Smooth muscle cell (in vitro differentiated cells): ENCODE measurements around the gene ASIC4. TPM values are rescaled to one million over a fixed set of nuclear protein-coding genes. Genes with fewer than 3 reads are reported as not detected.

Experiments
- DNase-seq: peaks from one replicate; lab custom pipeline; 2025; ENCODE audit not compliant: unreplicated experiment; lab: John Stamatoyannopoulos, UW
- H2AFZ ChIP-seq: fragments of 200-600 bp; sonication (generic); 2 replicates; pipeline ENCODE4 v1.6.0; 2016; ENCODE audit warnings: antibody characterized with exemption, low read depth, mild to moderate bottlenecking
- H3F3A ChIP-seq: fragments of 200-600 bp; sonication (generic); 2 replicates; pipeline ENCODE4 v1.6.0; 2017; ENCODE audit warnings: antibody characterized with exemption, low read depth
- H3K27ac ChIP-seq: fragments of 200-600 bp; sonication (generic); 2 replicates; pipeline ENCODE4 v1.5.1; 2016; ENCODE audit warnings: low read depth, mild to moderate bottlenecking
- H3K27me3 ChIP-seq: fragments of 200-600 bp; sonication (generic); 2 replicates; pipeline ENCODE4 v1.6.1; 2016; ENCODE audit warnings: low read depth, mild to moderate bottlenecking
- H3K36me3 ChIP-seq: fragments of 200-600 bp; sonication (generic); 2 replicates; pipeline ENCODE4 v1.5.1; 2016; ENCODE audit warnings: low read depth
- H3K4me1 ChIP-seq: fragments of 200-600 bp; sonication (generic); 2 replicates; pipeline ENCODE4 v1.5.1; 2016; ENCODE audit warnings: low read depth
- H3K4me2 ChIP-seq: fragments of 200-600 bp; sonication (generic); 2 replicates; pipeline ENCODE4 v1.6.0; 2016; ENCODE audit warnings: mild to moderate bottlenecking
- H3K4me3 ChIP-seq: fragments of 200-600 bp; sonication (generic); 2 replicates; pipeline ENCODE4 v1.5.1; 2016; ENCODE audit warnings: mild to moderate bottlenecking
- H3K79me2 ChIP-seq: fragments of 200-600 bp; sonication (generic); 2 replicates; pipeline ENCODE4 v1.6.0; 2016; ENCODE audit warnings: low read depth, mild to moderate bottlenecking
- H3K9ac ChIP-seq: fragments of 200-600 bp; sonication (generic); 2 replicates; pipeline ENCODE4 v1.6.0; 2016; ENCODE audit warnings: low read depth
- H3K9me3 ChIP-seq: fragments of 200-600 bp; sonication (generic); replicated peaks from 2 replicates; pipeline ENCODE4 v1.5.1; 2016; ENCODE audit warnings: low read depth
- H4K20me1 ChIP-seq: fragments of 200-600 bp; sonication (generic); 2 replicates; pipeline ENCODE4 v1.6.0; 2016; ENCODE audit warnings: low read depth
- CTCF ChIP-seq: fragments of 200-600 bp; sonication (generic); IDR thresholded peaks from 2 replicates; pipeline ENCODE4 v1.5.1; 2017; ENCODE audit warnings: borderline replicate concordance, mild to moderate bottlenecking, antibody characterized with exemption; ENCODE audit not compliant: insufficient read depth, poor library complexity, severe bottlenecking
- WGBS: methylation state at CpG from one replicate; pipeline ENCODE4 v1.1.7; 2016; ENCODE audit warnings: low lambda C conversion rate; 5-methylcytosine and 5-hydroxymethylcytosine counted together
- polyA plus RNA-seq: library from polyadenylated mRNA; unstranded; fragments of >200 nt; fragmentation: Nextera tagmentation; extraction: Ambion mirVana; gene quantifications from 2 replicates; pipeline ENCODE4 v1.2.1, GENCODE V29; 2016
- total RNA-seq: library from RNA; depleted of rRNA; stranded (reverse); fragments of >200 nt; gene quantifications from 2 replicates; pipeline ENCODE4 v1.2.3, GENCODE V29; 2014

ASIC4 gene
- total and polyA plus RNA-seq, 2 experiments from 2014 or later: 0.32 to 0.49 TPM

GRCh38 chr2:219575566-219576504 is 61.6 kb downstream of the ASIC4 start:
- Histone ChIP-seq H3K4me2 (no peak overlapping the region), H3K4me3 (no peak overlapping the region), H4K20me1 (no peaks in the 10 kb centered on the region), H3F3A (no peaks in the 10 kb centered on the region), H3K9me3 (no peaks in the 10 kb centered on the region), H3K27me3 (no peaks in the 10 kb centered on the region), H3K79me2 (no peaks in the 10 kb centered on the region), H2AFZ (no peak overlapping the region), H3K27ac (no peak overlapping the region), H3K36me3 (no peaks in the 10 kb centered on the region), H3K4me1 (peaks cover 30% of the 10 kb centered on the region), H3K9ac (no peak overlapping the region)
- 92% methylated on average over 6 of the region's 6 CpGs for WGBS
- DNase-seq: no peak
- no peak for TF ChIP-seq CTCF

GRCh38 chr2:219576505-219577388 is 62.5 kb downstream of the ASIC4 start:
- H2AFZ ChIP-seq: peak overlapping the region; percentile 53
- no peak for DNase-seq

GRCh38 chr2:219578811-219579613 is 64.7 kb downstream of the ASIC4 start:
- Histone ChIP-seq H3K27me3 (no peaks in the 10 kb centered on the region), H3K4me1 (peaks cover 22% of the 10 kb centered on the region), H3F3A (no peaks in the 10 kb centered on the region), H3K36me3 (no peaks in the 10 kb centered on the region), H3K79me2 (no peaks in the 10 kb centered on the region), H3K27ac (peak overlapping the region; percentile 1), H3K4me2 (no peak overlapping the region), H3K4me3 (no peak overlapping the region), H3K9ac (no peak overlapping the region), H4K20me1 (no peaks in the 10 kb centered on the region), H2AFZ (peak overlapping the region; percentile 5), H3K9me3 (no peaks in the 10 kb centered on the region)
- WGBS: 66% methylated on average over 8 of the region's 8 CpGs
- no peak for DNase-seq
- no peak for TF ChIP-seq CTCF

More at GRCh38 chr2:219576505-219577388, 62.5 kb downstream of the ASIC4 start:
- Histone ChIP-seq H3K36me3 (no peaks in the 10 kb centered on the region), H4K20me1 (no peaks in the 10 kb centered on the region), H3K9me3 (no peaks in the 10 kb centered on the region), H3K27ac (no peak overlapping the region), H3F3A (no peaks in the 10 kb centered on the region), H3K4me3 (no peak overlapping the region), H3K4me2 (peak overlapping the region; percentile 76), H3K9ac (no peak overlapping the region), H3K79me2 (no peaks in the 10 kb centered on the region), H3K27me3 (no peaks in the 10 kb centered on the region), H3K4me1 (peaks cover 27% of the 10 kb centered on the region)
- WGBS: 24% methylated on average over 15 of the region's 15 CpGs
- TF ChIP-seq CTCF: no peak
